ENCODE results near the gene POLR3E. TPM values are rescaled to one million over a fixed set of nuclear protein-coding genes. Genes with fewer than 3 reads are reported as not detected.

The POLR3E gene
- total RNA-seq, 1 donor from 2014 or later: 97.1 TPM

DNA sequence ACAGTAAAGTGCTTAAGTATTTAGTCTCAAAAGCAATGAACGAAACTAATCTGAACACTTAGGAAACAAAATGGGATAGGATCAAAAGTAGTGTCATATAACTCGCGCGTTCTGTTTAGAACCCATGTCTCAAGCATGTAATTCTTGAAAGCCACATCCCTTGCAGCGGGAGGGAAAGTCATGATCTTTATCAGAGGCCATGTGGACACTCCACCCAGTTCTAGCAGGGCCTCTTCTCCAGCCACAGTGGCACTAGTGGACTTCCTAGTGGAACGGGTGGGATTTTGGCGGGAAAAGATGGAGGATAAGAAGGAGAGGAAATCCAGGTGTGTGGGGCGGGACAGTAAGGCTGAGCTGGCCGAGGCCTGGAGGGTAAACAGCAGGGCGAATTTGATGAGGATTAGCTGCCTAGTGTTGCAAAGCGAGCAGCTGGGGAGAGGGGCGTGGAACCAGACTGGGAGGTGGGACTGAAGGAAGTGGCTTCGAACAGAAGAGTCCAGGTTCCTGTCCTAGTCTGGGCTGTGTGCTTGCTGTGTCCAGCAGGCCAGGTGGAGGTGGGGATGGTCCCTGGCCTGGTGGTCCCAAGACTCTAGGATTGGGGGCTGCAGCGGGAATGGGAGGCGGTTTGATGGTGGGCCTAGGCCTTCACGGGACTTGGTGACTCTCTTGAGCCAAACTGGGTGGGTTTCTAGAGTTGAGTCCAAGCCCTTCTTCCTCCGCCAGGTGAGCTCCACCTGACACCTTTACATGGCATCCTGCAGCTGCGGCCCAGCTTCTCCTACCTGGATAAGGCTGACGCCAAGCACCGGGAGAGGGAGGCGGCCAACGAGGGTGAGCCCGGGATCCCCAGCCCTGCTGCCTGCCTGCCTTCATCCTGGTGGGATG, 15.9 kb downstream of the POLR3E start:
- H3K4me1 Mint-ChIP-seq: no peaks in the 10 kb centered on the region
- no peaks in the 10 kb centered on the region for H3K27me3 Mint-ChIP-seq
- peaks cover 82% of the 10 kb centered on the region for H3K36me3 Mint-ChIP-seq (ENCODE audit: low read depth)
- H3K9me3 Mint-ChIP-seq: no peaks in the 10 kb centered on the region
- intact Hi-C loops (cut with micrococcal nuclease): no loop called here
- TF ChIP-seq CTCF (IDR thresholded peaks at IDR 0.05): no peak
- CTCF ChIA-PET: no interaction called here
- no peak for ATAC-seq (ENCODE audit: low read depth)
- POLR2A ChIA-PET: interaction anchor here (0.7 kb wide), 1 partner anchor 95 kb away, joined by 3 read pairs; no protein-coding TSS in a partner anchor
- no peak overlapping the region for H3K27ac Mint-ChIP-seq
- no peak for DNase-seq
- H3K4me3 Mint-ChIP-seq: no peak overlapping the region

GRCh38 chr16:22313876-22314470, 16.8 kb downstream of the POLR3E start:
- no peak overlapping the region for H3K27ac Mint-ChIP-seq
- no peaks in the 10 kb centered on the region for H3K9me3 Mint-ChIP-seq
- H3K36me3 Mint-ChIP-seq (ENCODE audit: low read depth): peaks cover 82% of the 10 kb centered on the region
- intact Hi-C loops (cut with micrococcal nuclease): no loop called here
- CTCF ChIA-PET: no interaction called here
- no peak overlapping the region for H3K4me3 Mint-ChIP-seq
- no peak for DNase-seq
- no peaks in the 10 kb centered on the region for H3K27me3 Mint-ChIP-seq
- POLR2A ChIA-PET: no interaction called here
- no peaks in the 10 kb centered on the region for H3K4me1 Mint-ChIP-seq
- TF ChIP-seq CTCF (IDR thresholded peaks at IDR 0.05): no peak
- ATAC-seq (ENCODE audit: low read depth): no peak

DNA sequence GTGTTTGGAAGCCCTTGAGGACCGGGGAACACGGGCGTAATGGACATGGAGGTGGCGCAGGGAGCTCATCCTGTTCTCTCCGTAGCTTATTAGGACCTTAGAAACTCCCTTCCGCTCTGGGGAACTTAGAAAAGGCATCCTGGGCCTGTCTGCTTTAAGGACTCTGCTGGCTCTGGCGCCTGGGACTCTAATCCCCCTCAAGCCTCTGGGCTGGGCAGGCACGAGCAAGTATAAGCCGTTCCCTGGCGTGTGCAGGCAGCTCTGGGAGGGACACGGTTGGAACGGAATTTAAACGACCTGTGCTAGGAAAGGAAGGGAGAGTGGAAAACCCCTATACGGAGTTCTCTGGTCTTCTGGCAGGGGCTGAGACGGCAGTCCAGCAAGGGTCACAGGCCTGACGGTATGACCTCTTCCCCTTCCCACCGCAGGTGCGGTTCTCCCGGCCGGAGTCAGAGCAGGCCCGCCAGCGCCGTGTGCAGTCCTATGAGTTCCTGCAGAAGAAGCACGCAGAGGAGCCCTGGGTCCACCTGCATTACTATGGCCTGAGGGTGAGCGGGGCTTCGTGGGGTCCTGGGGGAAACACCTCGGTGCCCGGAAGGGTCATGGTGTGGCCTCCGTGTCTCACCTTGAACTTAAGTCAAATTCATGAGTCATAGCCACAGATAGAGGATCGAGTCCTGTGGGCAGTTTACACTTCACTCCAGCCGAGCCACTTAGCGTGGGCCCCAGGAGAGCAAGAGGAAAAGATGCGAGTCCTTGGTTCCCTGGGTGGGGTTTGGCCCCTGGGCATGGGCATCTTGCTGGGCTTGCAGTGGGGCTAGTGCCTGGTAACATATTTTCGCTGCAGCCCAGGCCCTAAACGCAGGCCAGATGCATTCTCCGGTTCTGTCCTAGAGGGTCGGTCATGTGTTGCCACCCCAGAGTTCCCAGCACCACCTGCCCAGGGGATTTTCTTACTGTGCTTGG, 17.7 kb downstream of the POLR3E start:
- Mint-ChIP-seq H3K27ac (no peak overlapping the region), H3K36me3 (ENCODE audit: low read depth) (peaks cover 82% of the 10 kb centered on the region), H3K27me3 (no peaks in the 10 kb centered on the region), H3K9me3 (no peaks in the 10 kb centered on the region), H3K4me3 (no peak overlapping the region), H3K4me1 (no peaks in the 10 kb centered on the region)
- CTCF ChIA-PET: no interaction called here
- no peak for DNase-seq
- ATAC-seq (ENCODE audit: low read depth): no peak
- intact Hi-C loops (cut with micrococcal nuclease): no loop called here
- TF ChIP-seq CTCF (IDR thresholded peaks at IDR 0.05): no peak
- POLR2A ChIA-PET: no interaction called here

- Mint-ChIP-seq H3K36me3 (ENCODE audit: low read depth) (peaks cover 85% of the 10 kb centered on the region), H3K27ac (no peak overlapping the region), H3K4me3 (no peak overlapping the region), H3K9me3 (no peaks in the 10 kb centered on the region), H3K27me3 (no peaks in the 10 kb centered on the region), H3K4me1 (no peaks in the 10 kb centered on the region)
- intact Hi-C loops (cut with micrococcal nuclease): no loop called here
- no peak for TF ChIP-seq CTCF (IDR thresholded peaks at IDR 0.05)
- ChIA-PET CTCF (no interaction called here), POLR2A (no interaction called here)
- DNase-seq: no peak
- ATAC-seq (ENCODE audit: low read depth): no peak
Observed at GRCh38 chr16:22315979-22316378, 18.8 kb downstream of the POLR3E start.

Data from activated B cell treated with CpG ODN at 0.5 μM for 24 hours (primary cell).